ENCODE results near the gene ARHGAP24.
A peak's percentile ranks its signal among the peaks of the same experiment; 100 is the strongest.

ARHGAP24 gene

GRCh38 chr4:85929961-85930665, 455.2 kb downstream of the ARHGAP24 start:
- DNase-seq (ENCODE audit: low spot score) (no peak), ATAC-seq (ENCODE audit: low read depth) (peak; percentile 27; the same call in 1 of the 3 replicates)
- H3K36me3 ChIP-seq (ENCODE audit: low read depth), result no peaks in the 10 kb centered on the region
- no peaks in the 10 kb centered on the region for H3K9me3 ChIP-seq (ENCODE audit: severe bottlenecking)
- no peak overlapping the region for H3K4me3 ChIP-seq (ENCODE audit: severe bottlenecking)
- no peak overlapping the region for H3K27ac ChIP-seq (ENCODE audit: poor library complexity, severe bottlenecking)
- H3K27me3 ChIP-seq (ENCODE audit: insufficient read depth, poor library complexity, severe bottlenecking), result no peaks in the 10 kb centered on the region
- no peak for TF ChIP-seq CTCF (IDR thresholded peaks at IDR 0.05; ENCODE audit: poor library complexity, severe bottlenecking)
- no peaks in the 10 kb centered on the region for H3K4me1 ChIP-seq (ENCODE audit: insufficient read depth, poor library complexity, severe bottlenecking)

GRCh38 chr4:85932500-85933290, 457.7 kb downstream of the ARHGAP24 start:
- DNase-seq (ENCODE audit: low spot score) (no peak), ATAC-seq (ENCODE audit: low read depth) (no peak)
- H3K36me3 ChIP-seq (ENCODE audit: low read depth), result no peaks in the 10 kb centered on the region
- H3K27ac ChIP-seq (ENCODE audit: poor library complexity, severe bottlenecking), result no peak overlapping the region
- H3K9me3 ChIP-seq (ENCODE audit: severe bottlenecking), result no peaks in the 10 kb centered on the region
- no peak for TF ChIP-seq CTCF (IDR thresholded peaks at IDR 0.05; ENCODE audit: poor library complexity, severe bottlenecking)
- H3K4me3 ChIP-seq (ENCODE audit: severe bottlenecking), result no peak overlapping the region
- H3K27me3 ChIP-seq (ENCODE audit: insufficient read depth, poor library complexity, severe bottlenecking), result no peaks in the 10 kb centered on the region
- no peaks in the 10 kb centered on the region for H3K4me1 ChIP-seq (ENCODE audit: insufficient read depth, poor library complexity, severe bottlenecking)

GRCh38 chr4:85933291-85933640, 458.3 kb downstream of the ARHGAP24 start:
- no peak for DNase-seq (ENCODE audit: low spot score)
- ATAC-seq (ENCODE audit: low read depth), result no peak
- Histone ChIP-seq H3K27ac (ENCODE audit: poor library complexity, severe bottlenecking) (no peak overlapping the region), H3K4me3 (ENCODE audit: severe bottlenecking) (no peak overlapping the region), H3K9me3 (ENCODE audit: severe bottlenecking) (no peaks in the 10 kb centered on the region), H3K36me3 (ENCODE audit: low read depth) (no peaks in the 10 kb centered on the region), H3K4me1 (ENCODE audit: insufficient read depth, poor library complexity, severe bottlenecking) (no peaks in the 10 kb centered on the region), H3K27me3 (ENCODE audit: insufficient read depth, poor library complexity, severe bottlenecking) (no peaks in the 10 kb centered on the region)
- TF ChIP-seq CTCF (IDR thresholded peaks at IDR 0.05; ENCODE audit: poor library complexity, severe bottlenecking), result no peak

GRCh38 chr4:85937507-85937906, 462.6 kb downstream of the ARHGAP24 start:
- ATAC-seq (ENCODE audit: low read depth) (no peak), DNase-seq (ENCODE audit: low spot score) (no peak)
- no peak overlapping the region for H3K4me3 ChIP-seq (ENCODE audit: severe bottlenecking)
- H3K36me3 ChIP-seq (ENCODE audit: low read depth), result no peaks in the 10 kb centered on the region
- H3K27ac ChIP-seq (ENCODE audit: poor library complexity, severe bottlenecking), result no peak overlapping the region
- H3K27me3 ChIP-seq (ENCODE audit: insufficient read depth, poor library complexity, severe bottlenecking), result no peaks in the 10 kb centered on the region
- TF ChIP-seq CTCF (IDR thresholded peaks at IDR 0.05; ENCODE audit: poor library complexity, severe bottlenecking), result no peak
- H3K9me3 ChIP-seq (ENCODE audit: severe bottlenecking), result no peaks in the 10 kb centered on the region
- no peaks in the 10 kb centered on the region for H3K4me1 ChIP-seq (ENCODE audit: insufficient read depth, poor library complexity, severe bottlenecking)

GRCh38 chr4:85938062-85938461, 463.1 kb downstream of the ARHGAP24 start:
- no peak overlapping the region for H3K27ac ChIP-seq (ENCODE audit: poor library complexity, severe bottlenecking)
- ATAC-seq (ENCODE audit: low read depth) (no peak), DNase-seq (ENCODE audit: low spot score) (no peak)
- no peaks in the 10 kb centered on the region for H3K27me3 ChIP-seq (ENCODE audit: insufficient read depth, poor library complexity, severe bottlenecking)
- no peaks in the 10 kb centered on the region for H3K36me3 ChIP-seq (ENCODE audit: low read depth)
- H3K4me1 ChIP-seq (ENCODE audit: insufficient read depth, poor library complexity, severe bottlenecking), result no peaks in the 10 kb centered on the region
- no peak for TF ChIP-seq CTCF (IDR thresholded peaks at IDR 0.05; ENCODE audit: poor library complexity, severe bottlenecking)
- H3K9me3 ChIP-seq (ENCODE audit: severe bottlenecking), result no peaks in the 10 kb centered on the region
- H3K4me3 ChIP-seq (ENCODE audit: severe bottlenecking), result no peak overlapping the region
